ENCODE measurements around the gene SIDT2. TPM values are rescaled to one million over a fixed set of nuclear protein-coding genes. Genes with fewer than 3 reads are reported as not detected.

Gene SIDT2
- total RNA-seq, 1 donor from 2014 or later = 23.6 TPM

GRCh38 chr11:117197516-117198456 is 19.2 kb downstream of the SIDT2 start:
- Mint-ChIP-seq H3K4me3 (ENCODE audit: unreplicated experiment) (no peak overlapping the region), H3K27ac (ENCODE audit: unreplicated experiment) (no peak overlapping the region), H3K4me1 (ENCODE audit: low read depth, unreplicated experiment) (peaks cover 4% of the 10 kb centered on the region), H3K36me3 (ENCODE audit: unreplicated experiment) (no peaks in the 10 kb centered on the region), H3K27me3 (ENCODE audit: unreplicated experiment) (peaks cover 6% of the 10 kb centered on the region), H3K9me3 (ENCODE audit: unreplicated experiment) (no peaks in the 10 kb centered on the region)
- peak; percentile 48 for TF ChIP-seq CTCF (IDR thresholded peaks at IDR 0.05; ENCODE audit: partially characterized antibody, unreplicated experiment)
- DNase-seq = peak; percentile 66

GRCh38 chr11:117198613-117199012 is 20.1 kb downstream of the SIDT2 start:
- no peak overlapping the region for H3K27ac Mint-ChIP-seq (ENCODE audit: unreplicated experiment)
- TF ChIP-seq CTCF (IDR thresholded peaks at IDR 0.05; ENCODE audit: partially characterized antibody, unreplicated experiment) = no peak
- no peak overlapping the region for H3K4me3 Mint-ChIP-seq (ENCODE audit: unreplicated experiment)
- H3K27me3 Mint-ChIP-seq (ENCODE audit: unreplicated experiment) = peaks cover 6% of the 10 kb centered on the region
- H3K4me1 Mint-ChIP-seq (ENCODE audit: low read depth, unreplicated experiment) = peaks cover 4% of the 10 kb centered on the region
- H3K9me3 Mint-ChIP-seq (ENCODE audit: unreplicated experiment) = no peaks in the 10 kb centered on the region
- no peak for DNase-seq
- no peaks in the 10 kb centered on the region for H3K36me3 Mint-ChIP-seq (ENCODE audit: unreplicated experiment)

GRCh38 chr11:117199053-117199915 is 20.7 kb downstream of the SIDT2 start, which contains the start of gene TAGLN:
Gene TAGLN (plus strand): TSS chr11:117199370. CDS start chr11:117203014, 3,644 bp downstream.
- H3K9me3 Mint-ChIP-seq (ENCODE audit: unreplicated experiment) = peaks cover 1% of the 10 kb centered on the region
- TF ChIP-seq CTCF (IDR thresholded peaks at IDR 0.05; ENCODE audit: partially characterized antibody, unreplicated experiment) = no peak
- H3K36me3 Mint-ChIP-seq (ENCODE audit: unreplicated experiment) = no peaks in the 10 kb centered on the region
- peaks cover 6% of the 10 kb centered on the region for H3K4me1 Mint-ChIP-seq (ENCODE audit: low read depth, unreplicated experiment)
- no peak within 1 kb of the TSS for H3K4me3 Mint-ChIP-seq (ENCODE audit: unreplicated experiment)
- DNase-seq = no peak
- H3K27ac Mint-ChIP-seq (ENCODE audit: unreplicated experiment) = no peak within 1 kb of the TSS
- H3K27me3 Mint-ChIP-seq (ENCODE audit: unreplicated experiment) = peaks cover 6% of the 10 kb centered on the region

GRCh38 chr11:117199916-117200812 is 21.6 kb downstream of the SIDT2 start:
- Mint-ChIP-seq H3K4me3 (ENCODE audit: unreplicated experiment) (no peak overlapping the region), H3K4me1 (ENCODE audit: low read depth, unreplicated experiment) (peaks cover 14% of the 10 kb centered on the region), H3K27ac (ENCODE audit: unreplicated experiment) (no peak overlapping the region), H3K27me3 (ENCODE audit: unreplicated experiment) (peaks cover 6% of the 10 kb centered on the region), H3K9me3 (ENCODE audit: unreplicated experiment) (peaks cover 5% of the 10 kb centered on the region), H3K36me3 (ENCODE audit: unreplicated experiment) (no peaks in the 10 kb centered on the region)
- no peak for DNase-seq
- TF ChIP-seq CTCF (IDR thresholded peaks at IDR 0.05; ENCODE audit: partially characterized antibody, unreplicated experiment) = no peak
